SK-N-SH (cell line): ENCODE measurements around the gene TPMT. TPM values are rescaled to one million over a fixed set of nuclear protein-coding genes. Genes with fewer than 3 reads are reported as not detected.

Source experiments
- CTCF ChIA-PET: fragments of 300-600, 350-600 bp; formaldehyde crosslinking; extraction: SDS; loops from one replicate; lab custom pipeline; 2021; lab: Yijun Ruan, JAX
- POLR2A ChIA-PET: fragments of 350-600 bp; sonication (Branson Sonifier 250); formaldehyde crosslinking; extraction: SDS; loops from one replicate; lab custom pipeline; 2020; ENCODE audit warnings: antibody characterized with exemption, inconsistent platforms; lab: Yijun Ruan, JAX
- DNase-seq: peaks from one replicate; pipeline ENCODE4 v3.0.0; 2012
- H2AFZ ChIP-seq: fragments of 200-600 bp; sonication (generic); 2 replicates; pipeline ENCODE4 v1.8.1; 2016; ENCODE audit warnings: antibody characterized with exemption, mild to moderate bottlenecking, low read depth
- H3F3A ChIP-seq: fragments of 200-600 bp; sonication (generic); replicated peaks from 2 replicates; pipeline ENCODE3; 2016; ENCODE audit warnings: antibody characterized with exemption, mild to moderate bottlenecking; ENCODE audit not compliant: insufficient read depth
- H3K27ac ChIP-seq, 2 experiments: fragments of 200-500 bp in 1 of 2; fragments of 200-600 bp in 1 of 2; sonication (Bioruptor generic) in 1 of 2; sonication (generic), shearing (Covaris generic) in 1 of 2; 2 replicates each; pipeline versions ENCODE4 v1.5.1 to v1.6.1; 2014 to 2016; ENCODE audit warnings: low read depth in 2 of 2, inconsistent platforms in 1 of 2, low read length in 1 of 2, mild to moderate bottlenecking in 1 of 2, mixed read lengths in 1 of 2
- H3K27me3 ChIP-seq: fragments of 200-600 bp; sonication (generic), shearing (Covaris generic); 2 replicates; pipeline ENCODE4 v1.6.1; 2016; ENCODE audit warnings: mixed run types; ENCODE audit not compliant: insufficient read depth
- H3K36me3 ChIP-seq, 2 experiments: fragments of 200-500 bp in 1 of 2; fragments of 200-600 bp in 1 of 2; sonication (Bioruptor generic) in 1 of 2; sonication (generic) in 1 of 2; replicated peaks in 1 of 2; 2 replicates each; pipeline versions ENCODE3 to v1.5.1; 2014 to 2016; ENCODE audit warnings: low read length in 1 of 2, mild to moderate bottlenecking in 1 of 2; ENCODE audit not compliant: insufficient read depth in 2 of 2, control insufficient read depth in 1 of 2
- H3K4me1 ChIP-seq, 2 experiments: fragments of 200-500 bp in 1 of 2; fragments of 200-600 bp in 1 of 2; sonication (Bioruptor generic) in 1 of 2; sonication (generic), shearing (Covaris generic) in 1 of 2; 2 replicates each; pipeline versions ENCODE4 v1.5.1 to v1.6.1; 2014 to 2016; ENCODE audit warnings: low read depth in 1 of 2, low read length in 1 of 2, mixed run types in 1 of 2; ENCODE audit not compliant: insufficient read depth in 2 of 2, control insufficient read depth in 1 of 2
- H3K4me2 ChIP-seq: fragments of 200-600 bp; sonication (generic), shearing (Covaris generic); 2 replicates; pipeline ENCODE4 v1.6.1; 2017; ENCODE audit warnings: mixed run types
- H3K4me3 ChIP-seq, 2 experiments: fragments of 200-500 bp in 1 of 2; fragments of 200-600 bp in 1 of 2; sonication (Bioruptor generic) in 1 of 2; sonication (generic), shearing (Covaris generic) in 1 of 2; 2 replicates each; pipeline versions ENCODE4 v1.5.1 to v1.8.1; 2014 to 2016; ENCODE audit warnings: low read depth in 2 of 2, inconsistent platforms in 1 of 2, low read length in 1 of 2, mild to moderate bottlenecking in 1 of 2, mixed read lengths in 1 of 2, moderate library complexity in 1 of 2
- H3K79me2 ChIP-seq: fragments of 200-600 bp; sonication (generic); 2 replicates; pipeline ENCODE4 v1.8.1; 2017; ENCODE audit warnings: mild to moderate bottlenecking; ENCODE audit not compliant: insufficient read depth
- H3K9ac ChIP-seq: fragments of 200-600 bp; sonication (generic); 2 replicates; pipeline ENCODE4 v1.6.1; 2017; ENCODE audit warnings: mixed run types
- H3K9me2 ChIP-seq: fragments of 200-600 bp; sonication (generic); 2 replicates; pipeline ENCODE4 v1.6.1; 2017; ENCODE audit warnings: mixed run types
- H3K9me3 ChIP-seq: fragments of 200-600 bp; sonication (generic); 2 replicates; pipeline ENCODE4 v1.6.1; 2017; ENCODE audit warnings: mixed run types, mild to moderate bottlenecking, moderate library complexity
- H4K20me1 ChIP-seq: fragments of 200-600 bp; sonication (generic); 2 replicates; pipeline ENCODE4 v1.6.1; 2017; ENCODE audit warnings: mild to moderate bottlenecking, mixed run types; ENCODE audit not compliant: insufficient read depth
- ELF1 ChIP-seq: IDR thresholded peaks from 2 replicates; pipeline ENCODE4 v1.4.0; 2012
- EP300 ChIP-seq, 2 experiments: IDR thresholded peaks; 2 replicates each; pipeline versions ENCODE4 v1.4.0 to v1.6.1; 2012; ENCODE audit warnings: borderline replicate concordance in 1 of 2, low read depth in 1 of 2, low read length in 1 of 2
- EZH2phosphoT487 ChIP-seq: fragments of 200-600 bp; sonication (generic); IDR thresholded peaks from 2 replicates; pipeline ENCODE4 v1.6.1; 2017; ENCODE audit warnings: low read depth, mixed run types, mild to moderate bottlenecking, antibody characterized with exemption, moderate library complexity, borderline replicate concordance
- GABPA ChIP-seq: IDR thresholded peaks from 2 replicates; pipeline ENCODE4 v1.4.0; 2012; ENCODE audit warnings: low read depth, mild to moderate bottlenecking
- NRF1 ChIP-seq: IDR thresholded peaks from 2 replicates; pipeline ENCODE4 v1.6.1; 2012; ENCODE audit warnings: low read depth, mild to moderate bottlenecking, low read length
- RAD21 ChIP-seq: IDR thresholded peaks from 2 replicates; pipeline ENCODE4 v1.6.1; 2012; ENCODE audit warnings: mild to moderate bottlenecking, low read length
- RCOR1 ChIP-seq: fragments of 150-350 bp; IDR thresholded peaks from 2 replicates; pipeline ENCODE4 v1.6.1; 2017; ENCODE audit warnings: antibody characterized with exemption, low read length
- SIN3A ChIP-seq: IDR thresholded peaks from 2 replicates; pipeline ENCODE4 v1.6.1; 2012; ENCODE audit warnings: low read depth, mild to moderate bottlenecking, low read length, moderate library complexity, borderline replicate concordance
- SMC3 ChIP-seq: IDR thresholded peaks from 2 replicates; pipeline ENCODE4 v1.6.1; 2012; ENCODE audit warnings: low read depth, low read length, improper control_type of control experiment
- TEAD4 ChIP-seq: IDR thresholded peaks from 2 replicates; pipeline ENCODE4 v1.4.0; 2012; ENCODE audit warnings: mild to moderate bottlenecking, borderline replicate concordance; ENCODE audit not compliant: insufficient read depth
- YY1 ChIP-seq: IDR thresholded peaks from 2 replicates; pipeline ENCODE4 v1.4.0; 2012; ENCODE audit warnings: low read depth, mild to moderate bottlenecking
- WGBS: methylation state at CpG from one replicate; pipeline ENCODE4 v1.1.6; 2017; ENCODE audit warnings: low lambda C conversion rate; 5-methylcytosine and 5-hydroxymethylcytosine counted together
- polyA plus RNA-seq, 3 experiments: library from polyadenylated mRNA; depleted of rRNA; stranded (reverse); fragments of >200 nt; gene quantifications; 2 replicates each; pipeline ENCODE4 v1.2.3, GENCODE V29; 2012
- TF ChIP-seq, protein P1 (sequence below): fragments of 200-600 bp; sonication (generic); IDR thresholded peaks from 2 replicates; pipeline ENCODE4 v1.6.1; 2017; ENCODE audit warnings: antibody characterized with exemption, mild to moderate bottlenecking, moderate library complexity
- TF ChIP-seq, protein P2 (sequence below): IDR thresholded peaks from 2 replicates; pipeline ENCODE4 v1.4.0; 2012; ENCODE audit warnings: low read depth
- TF ChIP-seq, protein P3 (sequence below): fragments of 150-350 bp; IDR thresholded peaks from 2 replicates; pipeline ENCODE4 v1.6.1; 2017; ENCODE audit warnings: antibody characterized with exemption, low read length, low read depth, borderline replicate concordance
- TF ChIP-seq, protein P4 (sequence below): IDR thresholded peaks from 2 replicates; pipeline ENCODE4 v1.4.0; 2012; ENCODE audit warnings: low read depth, borderline replicate concordance
- TF ChIP-seq, protein P5 (sequence below): fragments of 150-350 bp; IDR thresholded peaks from 2 replicates; pipeline ENCODE4 v1.6.1; 2016; ENCODE audit warnings: mild to moderate bottlenecking, low read depth, low read length
- TF ChIP-seq, protein P6 (sequence below): IDR thresholded peaks from 2 replicates; pipeline ENCODE4 v1.6.1; 2012; ENCODE audit warnings: mild to moderate bottlenecking, low read depth, low read length, moderate library complexity

The TPMT gene
- polyA plus RNA-seq, 1 of the 3 experiments (the other 2 are of a cell fraction): 8.1 TPM

DNA sequence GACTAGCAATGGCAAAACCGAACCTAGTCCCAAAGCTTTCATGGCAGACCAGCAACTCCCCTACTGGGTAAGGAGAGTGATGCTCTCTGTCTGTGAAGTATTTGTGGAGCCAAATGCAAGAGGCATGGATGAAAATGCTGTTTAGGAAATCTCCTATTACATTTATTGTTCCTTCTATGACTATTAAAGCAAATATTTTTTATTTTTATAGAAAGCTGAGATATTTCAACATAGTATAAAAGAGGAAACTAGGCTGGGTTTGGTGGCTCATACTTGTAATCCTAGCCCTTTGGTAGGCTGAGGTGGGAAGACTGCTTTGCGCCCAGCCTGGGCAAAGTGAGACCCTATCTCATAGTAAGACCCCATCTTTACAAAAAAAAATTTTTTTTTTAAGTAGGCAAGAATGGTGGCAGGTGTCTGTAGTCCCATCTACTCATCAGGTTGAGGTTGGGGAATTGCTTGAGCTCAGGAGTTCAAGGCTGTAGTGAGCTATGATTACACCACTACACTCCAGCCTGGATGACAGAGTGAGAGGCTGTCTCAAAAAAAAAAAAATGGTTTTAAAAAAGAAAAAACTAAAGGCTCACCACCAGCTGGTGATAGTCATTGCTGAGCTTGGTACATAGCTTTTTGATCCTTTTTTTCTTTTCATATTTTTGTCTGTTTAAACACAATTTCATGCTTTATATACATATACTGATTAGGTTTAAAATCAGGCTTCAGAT lies 11.6 kb upstream of the TPMT start (continued):
- TF ChIP-seq, protein P1, sequence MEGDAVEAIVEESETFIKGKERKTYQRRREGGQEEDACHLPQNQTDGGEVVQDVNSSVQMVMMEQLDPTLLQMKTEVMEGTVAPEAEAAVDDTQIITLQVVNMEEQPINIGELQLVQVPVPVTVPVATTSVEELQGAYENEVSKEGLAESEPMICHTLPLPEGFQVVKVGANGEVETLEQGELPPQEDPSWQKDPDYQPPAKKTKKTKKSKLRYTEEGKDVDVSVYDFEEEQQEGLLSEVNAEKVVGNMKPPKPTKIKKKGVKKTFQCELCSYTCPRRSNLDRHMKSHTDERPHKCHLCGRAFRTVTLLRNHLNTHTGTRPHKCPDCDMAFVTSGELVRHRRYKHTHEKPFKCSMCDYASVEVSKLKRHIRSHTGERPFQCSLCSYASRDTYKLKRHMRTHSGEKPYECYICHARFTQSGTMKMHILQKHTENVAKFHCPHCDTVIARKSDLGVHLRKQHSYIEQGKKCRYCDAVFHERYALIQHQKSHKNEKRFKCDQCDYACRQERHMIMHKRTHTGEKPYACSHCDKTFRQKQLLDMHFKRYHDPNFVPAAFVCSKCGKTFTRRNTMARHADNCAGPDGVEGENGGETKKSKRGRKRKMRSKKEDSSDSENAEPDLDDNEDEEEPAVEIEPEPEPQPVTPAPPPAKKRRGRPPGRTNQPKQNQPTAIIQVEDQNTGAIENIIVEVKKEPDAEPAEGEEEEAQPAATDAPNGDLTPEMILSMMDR: no peak
- TF ChIP-seq, protein P2, sequence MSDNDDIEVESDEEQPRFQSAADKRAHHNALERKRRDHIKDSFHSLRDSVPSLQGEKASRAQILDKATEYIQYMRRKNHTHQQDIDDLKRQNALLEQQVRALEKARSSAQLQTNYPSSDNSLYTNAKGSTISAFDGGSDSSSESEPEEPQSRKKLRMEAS: no peak
- TF ChIP-seq EZH2phosphoT487 (no peak), SMC3 (no peak), RAD21 (no peak), NRF1 (no peak), RCOR1 (no peak)

DNA sequence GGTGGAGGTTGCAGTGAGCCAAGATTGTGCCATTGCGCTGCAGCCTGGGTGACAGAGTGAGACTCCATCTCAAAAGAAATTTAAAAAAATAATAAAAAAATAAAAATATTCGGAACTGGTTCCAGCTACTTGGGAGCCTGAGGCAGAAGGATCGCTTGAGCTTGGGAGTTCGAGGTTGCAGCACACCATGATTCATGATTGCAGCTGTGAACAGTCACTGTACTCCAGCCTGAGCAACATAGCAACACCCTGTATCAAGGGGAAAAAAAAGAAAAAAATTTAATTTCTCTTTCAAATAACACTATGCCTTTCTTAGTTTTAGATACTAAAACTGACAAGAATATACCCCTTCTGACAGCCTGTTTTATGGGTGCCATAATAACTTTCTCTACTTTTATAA lies 10.9 kb upstream of the TPMT start:
- CTCF ChIA-PET: no interaction called here
- H4K20me1 ChIP-seq: no peaks in the 10 kb centered on the region
- no peaks in the 10 kb centered on the region for H3K79me2 ChIP-seq
- no peak overlapping the region for H3K4me3 ChIP-seq
- TF ChIP-seq, protein P3, sequence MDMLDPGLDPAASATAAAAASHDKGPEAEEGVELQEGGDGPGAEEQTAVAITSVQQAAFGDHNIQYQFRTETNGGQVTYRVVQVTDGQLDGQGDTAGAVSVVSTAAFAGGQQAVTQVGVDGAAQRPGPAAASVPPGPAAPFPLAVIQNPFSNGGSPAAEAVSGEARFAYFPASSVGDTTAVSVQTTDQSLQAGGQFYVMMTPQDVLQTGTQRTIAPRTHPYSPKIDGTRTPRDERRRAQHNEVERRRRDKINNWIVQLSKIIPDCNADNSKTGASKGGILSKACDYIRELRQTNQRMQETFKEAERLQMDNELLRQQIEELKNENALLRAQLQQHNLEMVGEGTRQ: no peak
- TF ChIP-seq, protein P4, sequence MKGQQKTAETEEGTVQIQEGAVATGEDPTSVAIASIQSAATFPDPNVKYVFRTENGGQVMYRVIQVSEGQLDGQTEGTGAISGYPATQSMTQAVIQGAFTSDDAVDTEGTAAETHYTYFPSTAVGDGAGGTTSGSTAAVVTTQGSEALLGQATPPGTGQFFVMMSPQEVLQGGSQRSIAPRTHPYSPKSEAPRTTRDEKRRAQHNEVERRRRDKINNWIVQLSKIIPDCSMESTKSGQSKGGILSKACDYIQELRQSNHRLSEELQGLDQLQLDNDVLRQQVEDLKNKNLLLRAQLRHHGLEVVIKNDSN: no peak
- no peak for TF ChIP-seq RCOR1
- TF ChIP-seq GABPA: no peak
- TF ChIP-seq TEAD4: no peak
- TF ChIP-seq EP300 (IDR thresholded peaks at IDR 0.05; ENCODE audit: borderline replicate concordance in 1 of 2, low read depth in 1 of 2, low read length in 1 of 2): no peak
- TF ChIP-seq, protein P5, sequence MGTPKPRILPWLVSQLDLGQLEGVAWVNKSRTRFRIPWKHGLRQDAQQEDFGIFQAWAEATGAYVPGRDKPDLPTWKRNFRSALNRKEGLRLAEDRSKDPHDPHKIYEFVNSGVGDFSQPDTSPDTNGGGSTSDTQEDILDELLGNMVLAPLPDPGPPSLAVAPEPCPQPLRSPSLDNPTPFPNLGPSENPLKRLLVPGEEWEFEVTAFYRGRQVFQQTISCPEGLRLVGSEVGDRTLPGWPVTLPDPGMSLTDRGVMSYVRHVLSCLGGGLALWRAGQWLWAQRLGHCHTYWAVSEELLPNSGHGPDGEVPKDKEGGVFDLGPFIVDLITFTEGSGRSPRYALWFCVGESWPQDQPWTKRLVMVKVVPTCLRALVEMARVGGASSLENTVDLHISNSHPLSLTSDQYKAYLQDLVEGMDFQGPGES: no peak
- TF ChIP-seq YY1: no peak
- TF ChIP-seq SIN3A: no peak
- no peak for TF ChIP-seq RAD21
- TF ChIP-seq, protein P6, sequence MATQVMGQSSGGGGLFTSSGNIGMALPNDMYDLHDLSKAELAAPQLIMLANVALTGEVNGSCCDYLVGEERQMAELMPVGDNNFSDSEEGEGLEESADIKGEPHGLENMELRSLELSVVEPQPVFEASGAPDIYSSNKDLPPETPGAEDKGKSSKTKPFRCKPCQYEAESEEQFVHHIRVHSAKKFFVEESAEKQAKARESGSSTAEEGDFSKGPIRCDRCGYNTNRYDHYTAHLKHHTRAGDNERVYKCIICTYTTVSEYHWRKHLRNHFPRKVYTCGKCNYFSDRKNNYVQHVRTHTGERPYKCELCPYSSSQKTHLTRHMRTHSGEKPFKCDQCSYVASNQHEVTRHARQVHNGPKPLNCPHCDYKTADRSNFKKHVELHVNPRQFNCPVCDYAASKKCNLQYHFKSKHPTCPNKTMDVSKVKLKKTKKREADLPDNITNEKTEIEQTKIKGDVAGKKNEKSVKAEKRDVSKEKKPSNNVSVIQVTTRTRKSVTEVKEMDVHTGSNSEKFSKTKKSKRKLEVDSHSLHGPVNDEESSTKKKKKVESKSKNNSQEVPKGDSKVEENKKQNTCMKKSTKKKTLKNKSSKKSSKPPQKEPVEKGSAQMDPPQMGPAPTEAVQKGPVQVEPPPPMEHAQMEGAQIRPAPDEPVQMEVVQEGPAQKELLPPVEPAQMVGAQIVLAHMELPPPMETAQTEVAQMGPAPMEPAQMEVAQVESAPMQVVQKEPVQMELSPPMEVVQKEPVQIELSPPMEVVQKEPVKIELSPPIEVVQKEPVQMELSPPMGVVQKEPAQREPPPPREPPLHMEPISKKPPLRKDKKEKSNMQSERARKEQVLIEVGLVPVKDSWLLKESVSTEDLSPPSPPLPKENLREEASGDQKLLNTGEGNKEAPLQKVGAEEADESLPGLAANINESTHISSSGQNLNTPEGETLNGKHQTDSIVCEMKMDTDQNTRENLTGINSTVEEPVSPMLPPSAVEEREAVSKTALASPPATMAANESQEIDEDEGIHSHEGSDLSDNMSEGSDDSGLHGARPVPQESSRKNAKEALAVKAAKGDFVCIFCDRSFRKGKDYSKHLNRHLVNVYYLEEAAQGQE: no peak
- TF ChIP-seq ELF1: no peak
- H3K36me3 ChIP-seq: peaks cover 15 to 32% of the 10 kb centered on the region in 2 experiments
- H3K27ac ChIP-seq: no peak overlapping the region
- H2AFZ ChIP-seq: no peak overlapping the region
- H3K4me1 ChIP-seq: no peaks in the 10 kb centered on the region
- H3K9ac ChIP-seq: no peak overlapping the region
- no peaks in the 10 kb centered on the region for H3K9me2 ChIP-seq
- no peaks in the 10 kb centered on the region for H3K9me3 ChIP-seq
- POLR2A ChIA-PET: no interaction called here
- no peak overlapping the region for H3K4me2 ChIP-seq
- WGBS: 97% methylated on average over 4 of the region's 4 CpGs
- no peaks in the 10 kb centered on the region for H3F3A ChIP-seq
- DNase-seq: no peak
- H3K27me3 ChIP-seq: no peaks in the 10 kb centered on the region
